M059J (cell line): ENCODE data around the gene TOM1L2. TPM values are rescaled to one million over a fixed set of nuclear protein-coding genes. Genes with fewer than 3 reads are reported as not detected.
A peak's percentile ranks its signal among the peaks of the same experiment; 100 is the strongest.

ENCODE experiments used
- DNase-seq: peaks from one replicate; pipeline ENCODE4 v3.0.0-alpha.2; 2012; ENCODE audit warnings: low read depth
- total RNA-seq: library from RNA; depleted of rRNA; stranded (reverse); fragments of >200 nt; shearing (Covaris generic); gene quantifications from 2 replicates; pipeline ENCODE4 v1.2.3, GENCODE V29; 2014

Gene TOM1L2
- total RNA-seq, 1 experiment from 2014 or later: 38.3 TPM

DNA sequence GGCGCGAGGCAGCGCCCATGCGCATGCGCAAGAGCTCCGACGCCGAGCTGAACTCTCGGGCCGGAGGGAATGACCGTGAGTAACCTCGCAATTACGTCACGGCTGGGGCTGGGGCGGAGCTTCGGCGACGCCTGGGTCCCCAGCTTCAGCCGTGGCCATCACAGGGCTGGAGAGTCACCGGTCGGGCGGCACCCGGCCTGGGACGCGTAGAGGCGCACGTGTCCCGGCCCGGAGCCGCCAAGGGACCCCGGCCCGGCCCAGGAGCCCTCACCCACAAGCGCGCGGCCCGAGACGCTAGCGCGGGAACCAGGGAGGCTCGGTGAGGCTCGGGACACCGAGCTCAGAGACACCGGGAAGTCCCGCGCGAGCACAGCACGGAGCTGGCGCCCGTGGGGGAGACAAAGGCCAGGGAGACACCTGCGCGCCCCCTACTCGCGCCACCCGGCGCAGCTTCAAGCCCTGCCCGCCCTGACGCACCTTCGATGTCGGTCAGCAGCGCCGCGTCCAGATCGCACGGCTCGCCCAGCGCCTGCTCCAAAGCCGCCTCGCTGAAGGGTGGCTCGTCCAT, 135.9 kb downstream of the TOM1L2 start:
- peak; percentile 93 for DNase-seq

DNA sequence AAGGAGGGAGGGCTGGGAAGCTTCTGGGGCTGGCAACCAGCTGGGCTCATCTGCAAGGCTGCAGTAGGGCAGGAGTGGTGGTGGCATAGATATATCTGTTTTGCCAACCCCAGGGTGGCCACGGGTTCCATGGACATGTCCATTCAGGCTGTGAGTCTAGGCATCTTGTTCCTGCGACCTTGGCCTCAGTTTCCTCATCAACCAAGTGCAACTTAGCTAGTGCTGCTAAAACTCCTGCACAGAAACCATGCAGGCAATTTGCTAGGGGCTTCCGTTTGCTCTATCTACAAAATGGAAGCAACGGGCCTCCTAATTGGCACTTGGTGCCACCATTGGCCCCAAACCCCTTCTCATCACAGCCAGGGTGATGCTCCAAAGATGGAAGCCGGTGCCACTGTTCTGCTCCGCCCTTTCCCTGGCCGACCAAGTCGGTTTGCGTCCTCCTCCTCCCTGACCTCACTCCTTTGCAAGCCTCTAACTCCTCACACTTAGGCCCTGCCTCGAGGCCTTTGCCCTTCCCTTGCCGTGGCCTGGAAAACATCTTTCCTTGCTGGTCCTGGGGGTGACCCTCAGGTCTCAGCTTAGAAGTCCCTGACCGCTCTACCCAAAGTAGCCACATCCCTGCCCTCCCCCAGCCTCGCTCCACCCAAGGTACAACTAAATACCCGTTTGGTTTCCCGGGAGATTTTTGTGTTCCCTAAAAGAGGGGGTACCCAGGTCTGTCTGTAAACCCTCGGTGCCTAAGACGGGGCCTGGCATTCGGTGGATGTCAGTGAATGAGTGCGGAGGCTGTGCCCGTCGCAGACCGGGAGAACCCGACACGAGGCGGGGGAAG, 136.6 kb downstream of the TOM1L2 start:
- no peak for DNase-seq

- no peak for DNase-seq
Observed at GRCh38 chr17:17834974-17835373, 137.2 kb downstream of the TOM1L2 start.

- no peak for DNase-seq
Observed at GRCh38 chr17:17833658-17834357, 138.4 kb downstream of the TOM1L2 start.

- no peak for DNase-seq
Observed at GRCh38 chr17:17832032-17832363, 140.2 kb downstream of the TOM1L2 start.

DNA sequence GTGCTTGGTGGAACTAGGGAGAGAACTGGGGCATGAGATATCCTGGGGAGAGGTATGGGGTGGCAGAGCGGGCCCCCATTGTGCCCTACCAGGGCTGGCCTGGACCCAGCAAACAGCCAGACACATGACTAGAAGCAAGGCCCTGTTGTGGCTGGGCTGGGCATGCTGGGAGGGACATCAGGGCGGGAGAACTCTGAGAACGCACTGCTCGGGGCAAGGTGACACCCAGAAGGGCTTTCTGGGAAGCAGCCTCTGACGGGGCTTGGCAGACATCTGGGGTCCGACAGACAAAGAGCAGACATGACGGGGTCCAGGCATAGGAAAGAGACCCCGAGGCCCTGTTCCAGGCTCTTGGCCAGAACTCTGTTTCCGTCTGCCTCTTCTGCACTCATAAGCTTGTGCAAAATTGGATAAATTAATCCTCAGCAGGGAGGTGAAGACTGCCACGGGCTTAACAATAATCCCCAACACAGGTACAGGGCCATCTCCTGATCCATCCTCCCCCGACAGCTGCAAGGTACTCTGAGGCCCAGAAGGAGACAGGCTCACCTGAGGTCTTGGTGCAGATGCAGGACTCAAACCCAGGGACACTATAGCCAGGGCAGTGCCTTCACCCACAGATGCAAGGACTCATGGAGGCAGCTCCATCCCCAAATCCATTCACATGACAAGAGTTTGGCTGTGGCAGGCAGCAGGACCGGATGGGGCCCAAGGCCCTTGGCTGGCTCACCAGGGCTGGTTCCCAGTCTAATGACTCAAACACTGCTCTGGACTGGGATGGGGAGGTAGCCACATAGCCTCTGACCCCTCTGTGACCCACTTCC, 140.8 kb downstream of the TOM1L2 start:
- DNase-seq: no peak

DNA sequence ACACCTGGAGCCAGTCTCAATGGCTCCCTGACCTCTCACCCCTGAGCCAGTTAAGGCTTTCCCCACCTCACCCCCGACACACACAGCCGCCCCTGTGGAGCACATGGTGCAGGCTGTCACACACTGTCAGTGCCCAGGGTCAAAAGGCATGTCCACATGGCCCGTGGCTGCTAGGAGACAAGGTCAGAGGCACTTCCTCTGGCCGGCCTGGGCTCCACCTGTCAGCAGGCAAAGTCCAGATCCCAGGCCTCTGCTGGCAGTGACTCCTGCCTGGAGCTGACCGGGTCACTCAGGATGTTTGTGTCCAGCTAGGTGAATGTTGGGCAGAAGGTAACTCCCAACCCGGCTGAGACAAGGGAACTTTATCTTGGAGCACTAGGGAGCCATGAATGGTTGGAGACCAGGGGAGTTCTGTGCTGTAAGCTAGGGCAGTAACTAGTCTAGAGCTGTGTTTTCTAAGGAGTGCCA, 141.4 kb downstream of the TOM1L2 start:
- DNase-seq: no peak

GRCh38 chr17:17830269-17830567, 142.0 kb downstream of the TOM1L2 start:
- DNase-seq: no peak

DNA sequence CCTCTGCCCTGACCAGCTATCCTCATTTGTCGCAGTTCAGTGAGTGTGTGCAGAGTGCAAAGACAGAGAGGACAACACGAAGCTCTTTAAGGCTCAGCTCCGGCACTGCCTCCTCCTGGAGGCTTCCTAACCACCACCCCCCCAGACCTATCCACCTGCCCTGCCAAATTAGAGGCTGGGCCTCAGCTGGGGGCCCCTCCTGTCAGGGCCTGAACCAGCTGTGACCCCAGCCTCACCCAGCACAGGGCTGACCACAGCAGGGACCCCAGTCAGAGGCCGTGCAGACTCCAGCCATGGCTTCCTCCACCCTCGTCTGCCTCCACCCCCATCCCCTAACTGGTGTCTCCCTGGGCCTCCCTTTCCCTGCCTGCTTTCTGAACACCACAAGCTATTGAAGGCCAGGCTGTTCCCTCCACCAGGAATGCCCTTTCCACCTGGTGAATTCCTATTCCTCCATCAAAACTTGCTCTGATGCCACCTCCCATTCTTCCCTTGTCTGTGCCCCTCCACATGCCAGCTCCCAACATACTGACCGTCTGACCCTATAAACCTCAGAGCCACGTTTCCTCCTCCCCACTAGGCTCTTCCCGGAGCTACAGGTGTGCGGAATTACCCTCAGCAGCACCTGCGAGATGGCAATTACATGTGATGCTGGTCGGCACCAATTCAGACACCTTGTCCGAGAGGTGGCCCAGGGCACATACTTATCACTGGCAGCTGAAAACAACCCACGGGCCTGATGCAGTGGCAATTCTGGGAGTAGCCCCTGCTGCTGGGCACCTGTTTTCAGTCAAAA, 144.2 kb downstream of the TOM1L2 start:
- no peak for DNase-seq

GRCh38 chr17:17826942-17827785, 145.0 kb downstream of the TOM1L2 start:
- no peak for DNase-seq

DNA sequence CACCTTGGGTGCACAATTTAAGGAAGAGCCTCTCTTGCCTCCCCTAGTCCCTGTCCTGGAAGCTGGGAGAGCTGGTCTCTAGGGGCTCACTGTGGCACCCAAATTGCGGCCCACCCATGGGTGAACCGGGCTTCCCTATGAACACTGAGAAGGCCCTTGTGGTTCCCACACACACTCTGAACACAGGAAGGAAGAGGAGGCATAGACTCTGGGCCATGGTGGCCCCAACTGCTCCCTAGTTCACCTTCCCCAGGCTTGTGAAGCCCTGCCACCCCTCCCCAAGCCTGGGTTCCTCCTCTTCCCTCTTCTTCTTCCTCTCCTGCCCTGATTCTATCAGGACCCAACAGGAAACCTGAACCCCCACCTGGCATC, 145.9 kb downstream of the TOM1L2 start:
- no peak for DNase-seq

DNA sequence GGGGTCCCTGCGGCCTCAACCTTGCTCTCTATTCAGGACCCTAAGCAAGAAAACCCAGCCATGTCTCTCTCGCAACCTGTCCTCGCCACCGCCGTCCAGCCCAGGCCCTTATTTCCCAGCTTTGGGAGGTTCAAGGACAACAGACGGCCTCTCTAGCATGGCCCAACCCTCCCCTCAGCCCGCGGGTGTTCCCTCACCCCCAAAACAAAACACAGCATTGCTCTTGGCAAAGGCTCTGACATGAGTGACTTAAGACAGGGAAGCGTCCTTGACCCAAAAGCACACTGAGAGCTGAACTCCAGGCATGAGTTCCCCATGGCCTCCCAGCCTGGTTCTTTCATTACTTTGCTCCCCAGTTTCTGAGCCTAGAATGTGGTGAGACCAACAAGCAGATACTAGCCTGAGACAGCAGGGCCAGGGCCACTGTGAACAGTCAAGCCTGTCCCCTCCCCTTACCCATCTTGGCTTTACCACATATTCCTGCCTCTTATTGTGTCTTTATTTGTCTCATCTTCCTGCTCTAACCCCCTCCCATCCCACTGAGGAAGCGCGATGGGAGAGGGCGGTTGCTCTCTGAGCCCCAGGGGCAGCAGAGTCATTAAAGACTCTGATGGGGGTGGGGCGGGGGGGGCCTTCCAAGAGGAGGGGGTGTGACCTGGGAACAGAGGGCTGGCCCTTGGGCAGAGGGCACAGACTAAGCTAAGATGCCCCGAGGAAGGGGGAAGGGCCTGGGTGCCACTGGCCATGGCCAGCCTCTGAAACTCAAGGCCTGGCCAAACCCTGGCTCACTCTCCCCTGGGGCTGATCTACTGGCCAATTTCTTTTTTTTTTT, 147.2 kb downstream of the TOM1L2 start:
- peak; percentile 64 for DNase-seq

DNA sequence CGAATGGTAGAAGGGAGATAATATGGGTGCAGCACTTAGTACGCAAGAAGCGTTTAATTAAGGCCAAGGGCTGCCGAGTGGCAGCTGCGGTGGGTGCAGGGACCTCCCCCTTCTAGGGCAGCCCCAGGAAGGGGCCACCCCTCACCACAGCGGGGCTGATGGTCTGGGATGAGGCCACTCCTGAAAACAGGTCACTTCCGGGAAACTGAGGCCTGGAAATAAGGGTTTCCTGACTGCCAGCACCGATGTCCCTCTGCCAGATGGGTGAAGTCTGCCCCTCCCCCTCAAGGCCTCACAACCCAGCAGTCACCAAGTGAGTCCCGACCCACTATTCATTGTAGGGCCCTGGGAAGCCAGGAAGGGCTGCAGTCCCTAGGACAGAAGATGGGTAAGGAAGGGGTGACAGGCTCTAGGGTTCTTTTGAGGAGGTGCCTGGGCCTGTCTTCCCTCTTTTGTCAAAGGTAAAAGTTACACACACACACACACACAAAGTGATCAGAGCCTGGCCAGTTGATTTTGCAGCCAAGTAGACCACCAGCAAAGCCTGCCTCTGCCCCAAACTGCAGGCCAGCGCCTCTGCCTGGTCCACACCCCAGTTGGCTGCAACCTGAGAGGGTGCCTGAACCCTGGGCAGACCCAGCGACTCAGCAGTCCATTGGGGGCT, 147.9 kb downstream of the TOM1L2 start:
- DNase-seq: no peak

DNA sequence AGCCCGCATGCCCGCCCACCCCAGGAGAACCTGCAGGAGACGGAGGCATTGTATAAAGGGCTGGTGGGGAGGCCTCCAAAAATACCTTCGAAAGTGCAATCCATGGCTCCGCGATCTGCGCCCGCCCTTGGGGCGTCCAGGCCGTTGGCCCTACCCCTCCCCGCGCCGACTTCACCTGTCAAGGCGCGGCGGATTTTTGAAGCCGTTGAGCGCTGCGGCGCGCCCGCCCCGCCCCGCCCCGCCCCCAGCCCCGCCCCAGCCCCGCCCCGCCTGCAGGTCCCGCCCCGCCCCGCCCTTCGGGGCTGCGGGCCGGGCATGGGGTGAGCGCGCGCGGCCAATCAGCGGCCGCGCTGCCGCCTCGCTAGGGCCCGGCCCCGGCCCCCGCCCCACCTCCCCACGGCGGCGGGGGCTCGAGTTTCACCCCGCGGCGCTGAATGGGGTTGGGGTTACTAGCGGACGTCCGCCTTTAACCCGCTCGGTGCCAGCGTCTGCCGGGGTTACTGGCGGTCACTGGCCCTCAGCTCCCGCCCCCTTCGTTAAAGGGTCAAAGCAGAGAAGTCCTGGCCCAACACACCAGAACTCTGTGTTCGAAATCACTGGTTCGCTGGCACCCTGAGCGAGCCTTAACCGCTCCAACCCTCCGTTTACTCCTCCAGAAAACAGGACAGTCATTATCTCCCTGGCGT, 148.6 kb downstream of the TOM1L2 start:
- DNase-seq: peak; percentile 85

DNA sequence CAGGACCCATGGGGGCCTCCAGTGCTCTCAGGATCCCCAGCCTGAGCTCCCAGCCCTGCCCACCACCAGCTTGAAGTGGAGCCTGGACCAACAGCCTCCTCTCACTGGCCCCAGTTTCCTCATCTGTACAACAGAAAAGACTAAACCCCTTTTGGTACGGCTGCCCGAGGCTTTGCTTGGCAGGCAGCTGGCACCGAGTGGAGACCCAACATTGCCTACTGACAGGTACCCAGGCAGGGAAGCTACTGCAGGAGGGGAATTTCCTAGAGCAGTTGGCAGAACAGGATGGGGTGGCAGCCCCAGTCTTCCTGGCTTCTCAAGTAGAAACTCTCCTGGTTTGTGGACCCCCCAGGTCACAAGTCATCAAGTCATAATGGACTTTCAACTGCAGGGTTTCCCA, 149.6 kb downstream of the TOM1L2 start:
- DNase-seq: no peak

GRCh38 chr17:17822189-17822588, 150.0 kb downstream of the TOM1L2 start:
- peak; percentile 57 for DNase-seq

DNA sequence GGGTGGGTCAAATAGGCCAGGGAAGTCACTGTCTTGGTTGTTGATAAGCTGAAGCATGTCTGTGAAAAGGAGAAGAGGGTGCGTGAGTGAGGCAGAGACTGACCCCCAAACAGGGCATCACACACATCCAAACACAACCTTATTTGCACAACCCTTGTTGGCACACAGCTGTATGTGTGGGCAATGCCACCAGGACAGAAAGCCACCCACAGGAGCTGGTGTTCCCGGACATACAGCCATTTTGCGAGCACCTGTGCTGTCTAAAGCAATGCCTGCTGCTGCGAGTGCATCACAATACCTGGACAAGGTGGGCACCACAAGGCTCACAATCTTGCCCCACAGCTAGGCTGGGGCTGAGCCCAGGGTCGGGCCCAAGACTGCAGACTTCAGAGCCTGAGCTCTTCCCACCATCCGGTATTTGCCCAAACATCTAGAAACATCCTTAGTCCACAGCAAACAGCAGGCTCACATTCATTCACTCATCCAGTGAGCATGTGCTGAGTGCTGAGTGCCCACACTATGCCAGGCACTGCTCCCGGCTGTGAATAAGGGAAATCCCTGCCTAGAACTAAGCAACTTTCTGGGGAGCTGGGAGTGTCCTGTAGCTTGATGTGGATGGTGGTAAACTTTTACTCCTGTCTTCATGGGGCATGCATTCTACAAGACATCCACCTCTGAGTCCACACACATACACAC, 151.6 kb downstream of the TOM1L2 start:
- no peak for DNase-seq

GRCh38 chr17:17820046-17820445, 152.2 kb downstream of the TOM1L2 start:
- no peak for DNase-seq
